ENCODE data around the gene ALPK3.

The ALPK3 gene

GRCh38 chr15:84816694-84817465, at the start of gene ALPK3:
Gene ALPK3 (plus strand): TSS chr15:84817356. CDS start chr15:84817453, 97 bp downstream.
- DNase-seq (ENCODE audit: low read depth): no peak
- TF ChIP-seq CTCF (IDR thresholded peaks at IDR 0.05; ENCODE audit: insufficient read depth, low read depth, low read length, missing control alignments): no peak
- no peak within 1 kb of the TSS for H3K4me3 ChIP-seq (ENCODE audit: low read length)

DNA sequence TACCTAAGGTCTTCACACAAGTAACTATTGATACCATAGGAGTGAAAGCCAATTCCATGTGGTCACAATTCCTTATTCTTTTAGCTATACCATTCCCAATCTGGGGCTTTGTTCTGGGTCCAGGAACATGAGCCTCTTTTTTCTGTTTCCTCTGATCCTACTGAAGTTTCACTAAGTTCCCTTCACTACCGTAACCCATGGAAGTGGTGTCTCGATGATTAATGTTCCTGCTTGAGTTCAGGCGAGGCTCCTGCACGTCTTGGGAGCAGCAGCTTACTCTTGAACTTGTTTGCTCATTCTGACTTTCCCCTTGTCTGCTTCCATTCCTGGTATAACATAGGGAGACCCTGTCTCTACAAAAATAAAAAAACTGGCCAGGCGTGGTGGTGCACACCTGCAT, 45.1 kb upstream of the ALPK3 start:
- H3K4me3 ChIP-seq (ENCODE audit: low read length): no peak overlapping the region
- no peak for DNase-seq (ENCODE audit: low read depth)
- no peak for TF ChIP-seq CTCF (IDR thresholded peaks at IDR 0.05; ENCODE audit: insufficient read depth, low read depth, low read length, missing control alignments)

DNA sequence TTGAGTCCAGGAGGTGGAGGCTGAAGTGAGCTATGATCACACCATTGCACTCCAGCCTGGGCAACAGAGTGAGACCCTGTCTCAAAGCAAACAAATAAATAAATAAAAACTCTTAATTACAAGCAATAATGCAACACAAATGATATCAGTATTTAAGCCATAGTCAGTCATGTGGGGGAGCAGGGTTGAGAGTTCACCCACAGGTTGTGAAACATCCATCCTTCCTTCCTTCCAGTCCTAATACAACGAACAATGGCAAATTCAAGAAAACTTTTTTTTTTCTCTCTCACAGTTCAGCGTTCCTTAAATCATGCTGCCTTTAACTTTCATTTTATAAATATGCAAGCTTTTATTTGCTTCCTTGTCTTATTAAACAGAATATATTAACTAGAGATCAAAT, 44.7 kb upstream of the ALPK3 start:
- H3K4me3 ChIP-seq (ENCODE audit: low read length): no peak overlapping the region
- no peak for TF ChIP-seq CTCF (IDR thresholded peaks at IDR 0.05; ENCODE audit: insufficient read depth, low read depth, low read length, missing control alignments)
- no peak for DNase-seq (ENCODE audit: low read depth)

DNA sequence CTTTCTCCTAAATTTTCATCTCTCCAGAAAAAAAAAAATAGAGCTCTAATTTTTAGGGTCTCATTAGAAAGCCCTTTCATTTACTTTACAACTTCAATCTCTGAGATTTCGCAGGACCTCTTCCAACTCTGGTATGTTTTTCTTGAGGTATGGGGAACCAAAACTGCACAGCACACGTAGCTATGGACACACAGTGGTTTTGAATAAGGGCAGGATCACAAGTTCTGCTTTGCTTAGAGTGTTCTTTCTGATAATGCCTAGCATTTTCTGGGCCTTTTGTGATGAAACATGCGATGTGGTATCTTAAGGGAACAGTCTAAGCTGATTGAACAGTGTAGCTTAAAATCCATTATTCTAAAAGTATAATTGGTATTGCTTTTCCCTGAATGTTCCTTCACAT, 43.4 kb upstream of the ALPK3 start:
- H3K4me3 ChIP-seq (ENCODE audit: low read length): no peak overlapping the region
- no peak for DNase-seq (ENCODE audit: low read depth)
- no peak for TF ChIP-seq CTCF (IDR thresholded peaks at IDR 0.05; ENCODE audit: insufficient read depth, low read depth, low read length, missing control alignments)

GRCh38 chr15:84775867-84776449, 41.2 kb upstream of the ALPK3 start:
- no peak overlapping the region for H3K4me3 ChIP-seq (ENCODE audit: low read length)
- DNase-seq (ENCODE audit: low read depth): no peak
- no peak for TF ChIP-seq CTCF (IDR thresholded peaks at IDR 0.05; ENCODE audit: insufficient read depth, low read depth, low read length, missing control alignments)

DNA sequence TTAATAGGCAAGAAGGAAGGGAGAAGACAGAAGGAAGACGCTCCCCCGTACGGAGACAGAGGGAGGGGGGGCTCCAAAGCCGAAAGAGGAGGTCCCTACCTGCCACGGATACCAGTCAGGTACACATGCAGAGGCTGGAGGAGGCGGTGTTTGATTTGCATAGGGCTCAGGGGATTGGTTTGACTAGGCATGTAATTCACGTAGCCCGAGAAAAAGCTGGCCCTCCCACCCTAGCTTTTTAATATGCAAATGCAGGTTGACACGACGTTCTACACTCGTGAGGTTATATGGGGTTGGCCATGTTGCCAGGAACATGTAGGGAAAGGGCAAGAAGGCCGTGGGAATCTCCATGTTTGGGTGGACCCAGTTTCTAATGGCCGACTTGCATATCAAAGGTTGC, 39.0 kb upstream of the ALPK3 start:
- no peak for TF ChIP-seq CTCF (IDR thresholded peaks at IDR 0.05; ENCODE audit: insufficient read depth, low read depth, low read length, missing control alignments)
- no peak overlapping the region for H3K4me3 ChIP-seq (ENCODE audit: low read length)
- no peak for DNase-seq (ENCODE audit: low read depth)

DNA sequence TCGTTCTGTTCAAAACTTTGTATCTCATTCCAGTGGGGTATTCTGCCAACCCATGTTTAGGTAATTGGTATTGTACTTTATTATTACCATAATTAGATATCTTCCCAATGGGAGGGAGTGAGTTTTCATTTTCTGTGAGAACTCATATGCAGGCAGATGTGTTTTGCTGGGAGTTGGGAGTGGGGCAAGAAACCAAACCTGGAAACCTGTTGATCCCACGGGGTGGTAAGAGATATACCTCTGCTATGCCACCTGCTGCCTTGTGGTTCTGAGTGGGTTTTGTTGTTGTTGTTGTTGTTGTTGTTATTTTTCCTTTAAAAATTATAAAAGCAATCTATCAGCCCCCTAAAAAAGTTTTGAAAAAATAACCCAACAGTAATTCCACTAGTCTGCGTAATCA, 36.7 kb upstream of the ALPK3 start:
- no peak for DNase-seq (ENCODE audit: low read depth)
- no peak for TF ChIP-seq CTCF (IDR thresholded peaks at IDR 0.05; ENCODE audit: insufficient read depth, low read depth, low read length, missing control alignments)
- no peak overlapping the region for H3K4me3 ChIP-seq (ENCODE audit: low read length)

Data from epithelial cell of esophagus (primary cell).